ENCODE results near the gene TRAPPC3L.
"Not testable (repeated sequence)": the region's sequence is repeated elsewhere in the genome, so short reads cannot be mapped to it uniquely, and the experiment has no call there.

The TRAPPC3L gene

DNA sequence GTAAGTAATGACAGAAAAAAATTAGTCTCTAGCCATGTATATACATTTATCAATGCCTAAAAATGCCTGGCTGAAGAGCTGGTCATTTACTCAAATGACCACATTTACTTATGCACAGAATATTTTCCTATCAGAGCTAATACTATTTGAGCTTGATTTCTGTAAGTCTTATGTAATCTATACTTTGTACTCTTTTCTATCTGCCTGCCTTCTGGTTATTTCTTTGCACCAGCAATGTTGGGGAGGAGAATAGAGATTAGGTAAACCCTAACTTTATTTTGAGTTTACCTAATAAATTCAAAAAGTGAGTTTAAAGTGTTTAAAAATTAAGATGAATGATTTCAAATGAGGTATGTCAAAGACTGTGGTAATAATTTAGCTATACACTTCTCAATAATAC is 30.3 kb downstream of the TRAPPC3L start:
- DNase-seq (ENCODE audit: low read depth in 1 of 2, low spot score in 1 of 2) = no peak

DNA sequence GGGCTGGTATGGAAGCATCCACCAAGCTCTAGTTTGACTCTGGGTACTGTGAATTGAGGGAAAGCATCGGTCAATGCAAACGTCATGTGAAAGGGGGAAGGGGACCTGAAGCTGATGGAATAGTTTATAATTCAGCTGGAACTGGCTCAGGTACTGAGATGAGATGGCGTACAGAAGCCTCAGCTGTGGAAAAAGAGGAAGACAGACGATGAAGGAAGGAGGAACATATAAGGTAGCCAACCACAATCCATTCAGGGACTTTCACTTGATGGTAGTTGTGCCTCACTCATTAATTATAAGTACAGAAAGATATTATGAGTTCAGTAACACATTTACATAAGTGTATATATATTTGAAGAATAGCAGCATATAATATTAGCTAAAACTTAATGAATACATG is 31.4 kb downstream of the TRAPPC3L start:
- no peak for DNase-seq (ENCODE audit: low read depth in 1 of 2, low spot score in 1 of 2)

DNA sequence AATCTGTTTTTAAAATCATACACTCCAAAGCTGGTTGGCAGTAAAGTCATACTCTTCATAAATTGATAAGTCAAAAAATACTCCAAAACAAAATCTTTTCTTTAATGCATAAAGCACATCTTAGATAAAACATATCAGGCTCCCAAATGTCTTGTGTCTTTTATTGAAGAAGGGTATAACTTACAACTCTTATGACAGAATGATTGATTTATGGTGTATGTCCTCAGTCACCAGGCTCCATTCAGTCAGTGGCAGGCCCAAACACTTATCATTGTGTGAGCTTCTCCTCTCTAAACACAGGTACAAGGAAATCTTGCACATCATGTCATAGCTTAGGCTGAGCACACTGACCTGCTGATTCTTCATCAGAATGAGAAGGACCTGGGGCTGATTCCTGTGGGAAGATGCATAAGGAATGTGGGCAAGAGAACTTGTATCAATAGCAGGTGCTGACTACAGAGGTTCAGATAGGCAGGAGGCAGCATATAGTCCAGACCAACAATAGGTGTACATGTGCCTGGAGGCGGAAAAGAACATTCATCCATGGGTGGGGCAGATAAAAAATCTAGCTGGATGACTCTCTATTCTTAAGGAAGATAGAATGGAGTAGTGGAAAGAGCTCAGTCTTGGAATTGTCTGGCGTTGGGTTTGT is 32.1 kb downstream of the TRAPPC3L start:
- DNase-seq (ENCODE audit: low read depth in 1 of 2, low spot score in 1 of 2) = no peak

DNA sequence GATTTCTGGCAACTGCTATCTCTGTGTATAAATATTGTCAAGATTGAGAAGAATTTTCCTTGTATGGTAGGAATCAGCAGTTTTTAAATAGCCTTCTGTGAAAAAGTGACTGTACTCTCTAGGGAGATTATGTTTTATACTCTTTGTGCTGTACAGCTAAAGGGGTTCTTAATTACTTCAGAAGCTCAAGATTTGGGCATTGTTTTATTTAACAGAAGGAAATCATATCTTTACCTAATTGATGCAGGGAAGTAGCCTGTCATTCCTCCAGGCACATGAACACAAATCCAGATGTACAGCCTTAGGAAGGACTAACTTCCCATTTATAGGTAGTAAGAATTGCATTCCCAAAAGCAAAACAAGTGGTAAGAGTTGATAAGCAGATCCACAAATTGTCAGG is 32.8 kb downstream of the TRAPPC3L start:
- DNase-seq (ENCODE audit: low read depth in 1 of 2, low spot score in 1 of 2) = no peak

DNA sequence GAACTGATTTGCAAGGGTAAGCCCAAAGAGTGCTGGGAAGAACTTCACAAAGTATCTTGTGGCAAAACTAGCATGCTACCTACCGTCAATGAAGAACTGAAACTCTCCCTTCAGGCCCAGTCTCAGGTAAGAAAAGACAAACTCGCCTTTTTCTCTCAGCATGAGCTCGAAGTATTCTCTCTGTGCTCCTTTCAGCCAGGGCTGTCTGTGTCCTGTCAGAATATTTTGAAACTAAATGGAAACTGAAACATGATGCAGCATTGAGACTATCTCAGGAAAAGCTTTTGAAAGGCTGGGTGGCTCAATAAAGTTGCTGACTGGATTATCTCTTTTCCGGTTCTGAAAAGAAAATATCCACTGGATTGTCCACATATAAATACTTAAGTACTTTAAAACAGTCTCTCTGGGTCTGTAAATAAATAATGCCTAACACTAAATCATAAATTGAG is 33.3 kb downstream of the TRAPPC3L start:
- no peak for DNase-seq (ENCODE audit: low read depth in 1 of 2, low spot score in 1 of 2)

DNA sequence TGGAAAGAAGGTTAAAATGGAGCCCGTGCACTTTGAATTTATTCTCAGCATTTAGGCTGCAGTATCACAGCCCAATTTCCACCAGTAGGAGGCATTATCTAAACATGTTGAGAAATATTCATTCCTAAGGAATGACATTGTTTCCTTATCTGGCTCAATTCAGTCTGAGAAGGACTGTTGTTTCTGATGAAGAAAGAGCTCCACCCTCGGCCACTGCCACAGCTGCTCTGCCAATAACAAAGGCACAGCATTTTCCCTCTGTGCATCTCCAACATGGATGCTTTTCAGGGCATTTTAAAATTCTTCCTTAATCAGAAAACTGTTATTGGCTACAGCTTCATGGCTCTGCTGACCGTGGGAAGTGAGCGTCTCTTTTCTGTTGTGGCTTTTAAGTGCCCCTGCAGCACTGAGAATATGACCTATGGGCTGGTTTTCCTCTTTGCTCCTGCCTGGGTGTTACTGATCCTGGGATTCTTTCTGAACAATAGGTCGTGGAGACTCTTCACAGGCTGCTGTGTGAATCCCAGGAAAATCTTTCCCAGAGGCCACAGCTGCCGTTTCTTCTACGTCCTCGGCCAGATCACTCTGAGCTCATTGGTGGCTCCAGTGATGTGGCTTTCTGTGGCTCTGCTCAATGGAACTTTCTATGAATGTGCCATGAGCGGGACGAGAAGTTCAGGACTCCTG is 33.9 kb downstream of the TRAPPC3L start, which contains the start of gene CALHM5:
Gene CALHM5, plus strand, starts transcription at position 216 of the 687 bp plus-strand sequence. Its CDS starts 58 bp downstream, at position 274.
- DNase-seq (ENCODE audit: low read depth in 1 of 2, low spot score in 1 of 2) = no peak

DNA sequence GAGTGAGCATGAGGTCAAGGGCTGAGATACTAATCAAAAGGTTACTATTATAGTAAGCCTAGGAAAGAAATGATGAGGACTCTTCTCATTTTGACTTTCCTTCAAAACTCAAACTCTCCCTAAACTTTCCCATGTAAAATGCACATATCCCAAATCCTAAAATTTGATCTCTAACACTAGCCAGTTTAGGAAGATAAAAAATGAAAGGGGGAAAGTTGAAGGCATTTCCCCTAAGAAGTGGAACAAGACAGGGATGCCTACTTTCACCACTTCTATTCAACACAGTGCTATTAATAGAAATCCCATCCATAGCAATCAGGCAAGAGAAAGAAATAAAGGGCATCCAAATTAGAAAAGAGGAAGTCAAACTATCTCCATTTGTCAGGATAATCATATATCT is 37.0 kb downstream of the TRAPPC3L start:
- no peak for DNase-seq (ENCODE audit: low read depth in 1 of 2, low spot score in 1 of 2)

DNA sequence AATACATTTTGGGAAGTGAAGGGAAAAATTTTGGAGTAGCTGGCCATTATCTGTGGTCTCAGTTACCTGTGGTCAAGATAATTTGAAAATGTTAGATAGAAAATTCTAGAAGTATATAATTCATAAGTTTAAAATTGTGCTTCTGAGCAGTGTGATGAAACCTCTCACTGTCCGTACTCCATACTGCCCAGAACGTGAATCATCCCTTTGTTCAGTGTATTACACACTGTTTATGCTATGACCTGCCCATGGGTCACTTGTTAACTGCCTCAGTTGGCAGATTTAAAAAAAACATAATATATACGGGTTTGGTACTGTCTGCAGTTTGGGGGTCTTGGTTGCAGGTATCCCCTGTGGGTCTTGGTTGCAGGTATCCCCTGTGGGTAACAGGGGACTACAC is 38.2 kb downstream of the TRAPPC3L start:
- DNase-seq (ENCODE audit: low read depth in 1 of 2, low spot score in 1 of 2) = no peak

DNA sequence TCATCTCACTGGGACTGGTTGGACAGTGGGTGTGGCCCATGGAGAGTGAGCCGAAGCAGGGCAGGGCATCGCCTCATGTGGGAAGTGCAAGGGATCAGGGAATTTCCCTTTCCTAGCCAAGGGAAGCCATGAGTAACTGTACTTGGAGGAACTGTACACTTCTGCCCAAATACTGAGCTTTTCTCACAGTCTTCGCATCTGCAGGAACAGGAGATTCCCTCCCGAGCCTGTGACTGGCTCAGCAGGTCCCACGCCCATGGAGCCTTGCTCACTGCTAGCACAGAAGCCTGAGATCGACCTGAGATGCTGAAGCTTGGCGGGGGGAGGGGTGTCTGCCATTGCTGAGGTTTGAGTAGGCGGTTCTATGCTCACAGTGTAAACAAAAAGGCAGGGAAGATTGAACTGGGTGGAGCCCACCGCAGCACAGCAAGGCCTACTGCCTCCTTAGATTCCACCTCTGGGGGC is 44.5 kb downstream of the TRAPPC3L start:
- no peak for DNase-seq (ENCODE audit: low read depth in 1 of 2, low spot score in 1 of 2)

DNA sequence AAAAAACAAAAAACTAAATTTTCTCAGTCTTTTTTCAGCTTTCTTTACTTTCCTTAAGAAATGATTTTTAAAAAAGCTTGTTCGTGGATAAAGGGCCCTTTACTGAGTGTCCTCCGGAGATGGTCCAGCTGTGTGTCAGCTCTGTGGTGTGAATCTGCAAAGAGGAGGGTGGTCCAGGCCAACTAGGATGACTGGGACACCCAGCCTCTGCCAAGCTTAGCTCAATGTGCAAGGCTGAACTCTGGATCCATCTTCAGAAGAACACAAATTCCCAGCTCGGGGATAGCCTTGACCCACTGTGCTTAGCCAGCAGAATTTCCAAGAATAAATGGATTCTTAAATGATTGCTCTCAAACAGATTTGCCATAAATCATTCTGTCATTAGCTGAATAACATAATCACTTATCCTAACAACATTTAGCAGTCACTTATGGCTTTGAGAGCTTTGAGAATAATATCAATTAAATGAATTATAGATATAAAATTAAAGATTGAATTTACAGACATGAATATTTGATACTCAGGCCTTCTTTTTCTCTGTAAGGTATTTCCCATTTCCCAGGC is 48.3 kb downstream of the TRAPPC3L start:
- no peak for DNase-seq (ENCODE audit: low read depth in 1 of 2, low spot score in 1 of 2)

DNA sequence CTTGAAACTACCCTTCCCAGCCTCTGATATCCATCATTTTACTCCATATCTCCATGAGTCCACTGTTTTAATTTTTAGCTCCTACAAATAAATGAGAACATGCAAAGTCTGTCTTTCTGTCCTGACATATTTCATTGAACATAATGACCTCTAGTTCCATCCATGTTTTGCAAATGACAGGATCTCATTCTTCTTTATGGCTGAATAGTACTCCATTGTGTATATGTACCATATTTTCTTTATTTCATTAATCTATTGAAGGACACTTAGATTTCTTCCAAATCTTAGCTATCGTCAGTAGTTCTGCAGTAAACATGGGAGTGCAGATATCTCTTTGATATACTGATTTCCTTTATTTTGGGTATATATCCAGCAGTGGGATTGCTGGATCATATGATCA is 50.3 kb downstream of the TRAPPC3L start:
- DNase-seq (ENCODE audit: low read depth in 1 of 2, low spot score in 1 of 2) = not testable (repeated sequence)

DNA sequence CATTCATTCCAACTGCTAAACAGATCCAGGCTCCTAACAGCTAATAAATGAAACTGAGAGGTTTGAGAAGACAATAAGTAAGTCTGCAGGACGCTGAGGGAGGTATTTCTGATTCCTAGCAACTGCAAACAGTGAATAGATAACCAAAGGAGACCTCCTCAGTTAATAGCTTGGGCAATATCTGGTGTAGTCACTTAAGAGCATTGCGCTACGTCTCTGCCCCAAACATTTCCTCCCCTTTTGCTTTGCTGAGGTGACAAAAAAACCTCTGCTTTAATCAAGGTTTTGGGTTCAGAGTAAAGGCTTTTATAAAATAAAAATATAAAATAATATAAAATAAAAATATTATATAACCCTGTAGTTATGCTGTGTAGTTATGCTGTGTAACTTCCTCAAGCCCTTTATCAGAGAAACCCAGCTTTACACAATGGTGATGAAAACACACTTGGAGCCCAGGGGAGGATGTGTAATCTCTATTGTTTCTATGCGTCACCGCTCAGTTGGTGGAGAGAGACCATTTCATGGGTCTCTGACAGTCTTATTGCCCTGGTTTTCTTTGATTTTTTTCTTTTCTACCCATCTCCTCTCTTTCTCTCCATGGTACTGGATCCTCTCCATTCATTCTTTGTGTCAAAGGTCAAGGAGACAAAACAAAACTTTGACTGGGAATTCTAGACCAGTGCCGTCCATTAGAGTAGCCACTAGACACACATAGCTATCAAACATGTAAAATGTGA is 53.0 kb downstream of the TRAPPC3L start:
- DNase-seq (ENCODE audit: low read depth in 1 of 2, low spot score in 1 of 2) = no peak

DNA sequence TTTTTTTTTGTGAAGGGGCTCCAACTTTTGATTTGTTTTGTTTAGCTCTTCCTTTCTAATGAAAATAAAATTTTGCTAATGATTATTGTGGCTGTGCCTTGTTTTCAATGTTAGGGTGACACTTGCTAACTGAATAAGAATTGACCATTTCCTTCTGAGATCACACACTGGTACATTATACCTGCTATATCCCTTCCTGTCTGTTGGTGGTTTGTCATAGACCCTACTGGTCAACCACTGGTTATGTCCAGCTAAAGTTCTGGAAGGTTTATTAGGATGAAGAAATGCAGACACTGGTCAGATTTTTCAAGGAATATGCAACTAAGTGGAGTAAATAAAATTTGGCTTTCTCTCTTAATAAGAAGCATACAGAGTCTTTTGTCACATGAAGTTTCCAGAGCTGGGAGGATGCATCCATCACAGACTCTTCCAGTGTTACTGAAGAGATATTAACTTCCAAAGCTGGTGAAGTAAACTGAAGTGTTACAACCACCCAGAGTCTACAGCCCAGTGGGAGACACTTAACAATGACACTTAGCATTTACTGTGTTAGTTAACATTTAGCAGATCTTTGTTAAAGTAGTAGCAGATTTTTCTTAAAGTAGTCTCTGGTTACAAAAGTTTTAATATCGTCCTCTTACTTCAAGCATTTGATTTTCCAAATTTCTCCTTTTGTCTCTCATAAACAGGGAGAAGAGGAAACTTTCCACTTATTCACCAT is 53.7 kb downstream of the TRAPPC3L start:
- no peak for DNase-seq (ENCODE audit: low read depth in 1 of 2, low spot score in 1 of 2)

DNA sequence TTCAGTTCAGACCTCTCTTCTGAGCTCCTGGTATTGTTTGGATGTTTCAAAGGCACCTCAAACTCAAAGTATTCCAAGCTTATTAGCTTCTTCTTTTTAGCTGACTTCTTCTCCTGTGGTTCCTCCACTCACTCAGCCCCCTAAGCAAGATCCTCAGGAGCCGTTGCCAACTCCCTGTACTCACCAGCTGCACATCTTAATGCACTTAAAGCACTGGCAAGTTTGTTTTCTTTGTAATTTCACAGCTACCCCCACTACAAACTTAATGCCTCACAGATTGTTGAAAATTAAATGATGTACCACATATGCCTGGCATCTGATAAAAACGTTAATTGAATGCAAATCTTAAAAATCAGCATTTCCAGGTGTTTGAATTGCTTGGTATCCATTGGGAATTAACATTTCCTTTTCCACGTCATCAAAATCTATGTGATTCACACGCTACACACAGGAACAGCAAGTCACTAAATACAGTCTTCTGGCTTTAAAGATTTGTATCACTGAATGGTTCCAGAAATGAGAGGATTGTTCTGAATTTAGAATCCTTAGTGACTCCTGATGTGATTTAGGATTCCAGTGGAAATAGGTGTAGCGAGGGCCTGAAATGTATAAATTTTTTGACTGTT is 59.8 kb downstream of the TRAPPC3L start:
- no peak for DNase-seq (ENCODE audit: low read depth in 1 of 2, low spot score in 1 of 2)

DNA sequence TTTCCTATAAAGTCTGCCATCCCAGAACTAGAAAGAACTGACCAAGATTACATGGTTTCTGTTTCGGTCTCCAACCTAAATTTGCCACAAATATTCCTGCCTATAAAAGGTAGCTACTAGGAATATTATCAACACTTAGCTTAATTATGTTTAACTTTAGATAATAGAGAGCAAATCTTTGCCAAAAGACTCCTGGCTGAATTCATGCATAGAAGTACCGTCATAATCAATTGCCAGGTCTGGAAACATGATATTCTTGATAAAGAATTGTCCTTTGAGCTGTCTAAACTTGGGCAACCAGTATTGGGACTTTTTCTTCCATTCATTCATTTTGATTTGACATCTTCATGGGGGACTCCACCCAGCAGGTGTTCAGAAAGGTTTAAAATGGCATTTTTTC is 61.9 kb downstream of the TRAPPC3L start:
- no peak for DNase-seq (ENCODE audit: low read depth in 1 of 2, low spot score in 1 of 2)

DNA sequence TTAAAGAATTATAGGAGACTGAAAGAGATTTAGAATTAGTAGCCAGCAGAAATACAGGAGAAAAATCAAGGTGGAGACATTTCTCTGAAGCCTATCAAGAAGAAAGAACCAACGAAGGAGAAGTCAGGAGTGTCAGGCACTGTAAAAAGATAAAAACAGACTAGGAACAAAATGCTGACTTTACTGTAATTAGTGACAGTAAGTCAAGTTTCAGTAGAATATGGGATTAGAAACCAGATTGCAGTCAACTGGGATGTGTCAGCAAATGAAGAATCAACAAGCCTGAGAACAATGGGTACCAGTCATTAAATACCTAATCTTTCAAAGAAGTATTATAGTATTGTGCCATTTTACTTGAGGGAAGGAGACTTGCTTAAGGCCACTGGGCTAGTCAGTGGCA is 62.7 kb downstream of the TRAPPC3L start:
- no peak for DNase-seq (ENCODE audit: low read depth in 1 of 2, low spot score in 1 of 2)

DNA sequence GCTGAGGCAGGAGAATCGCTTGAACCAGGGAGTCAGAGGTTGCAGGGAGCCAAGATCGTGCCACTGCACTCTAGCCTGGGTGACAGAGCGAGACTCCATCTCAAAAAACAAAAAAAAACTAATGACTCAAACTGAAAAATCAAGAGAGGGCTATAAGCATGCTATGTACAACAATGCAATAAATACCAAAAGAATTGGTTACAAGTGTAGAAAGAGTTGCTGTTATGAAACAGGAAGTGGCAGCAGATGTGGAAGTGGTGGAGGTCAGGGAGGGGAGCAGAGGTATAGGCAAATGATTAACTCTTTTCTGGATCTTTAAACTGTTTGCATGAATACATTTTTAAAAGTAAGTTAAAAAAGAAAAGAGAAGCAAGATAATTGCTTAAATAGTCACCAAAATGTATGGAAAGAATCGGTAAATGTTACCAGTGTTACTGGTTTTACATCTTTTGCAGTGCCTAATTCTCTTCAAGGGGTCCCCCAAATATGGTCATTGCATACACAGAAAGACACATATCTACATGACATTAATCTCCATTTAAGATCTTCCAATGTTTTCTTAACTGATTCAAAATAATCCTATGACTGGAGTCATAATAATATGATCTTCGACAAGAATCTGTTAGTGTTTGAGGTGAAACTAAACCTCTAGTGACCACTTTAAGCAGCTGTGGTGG is 69.3 kb downstream of the TRAPPC3L start:
- DNase-seq (ENCODE audit: low read depth in 1 of 2, low spot score in 1 of 2) = no peak

DNA sequence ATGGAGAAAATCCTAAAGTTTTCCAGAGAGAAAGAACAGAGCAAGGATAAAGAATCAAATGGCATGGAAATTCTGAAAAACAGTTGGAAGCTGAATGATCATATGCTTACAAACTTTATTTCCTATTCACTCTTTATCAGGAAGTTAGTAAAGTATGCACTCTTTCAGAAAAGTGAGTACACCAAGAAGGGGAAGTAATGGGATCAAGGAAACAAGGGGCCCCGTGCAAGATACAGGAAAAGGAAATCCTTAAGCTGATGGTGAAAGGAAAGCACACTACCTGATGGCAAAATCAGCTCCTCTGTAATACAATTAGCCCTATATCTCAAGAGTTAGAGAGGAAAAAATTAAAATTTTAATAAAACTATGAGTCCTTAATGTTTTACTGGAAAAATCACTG is 70.3 kb downstream of the TRAPPC3L start:
- no peak for DNase-seq (ENCODE audit: low read depth in 1 of 2, low spot score in 1 of 2)

DNA sequence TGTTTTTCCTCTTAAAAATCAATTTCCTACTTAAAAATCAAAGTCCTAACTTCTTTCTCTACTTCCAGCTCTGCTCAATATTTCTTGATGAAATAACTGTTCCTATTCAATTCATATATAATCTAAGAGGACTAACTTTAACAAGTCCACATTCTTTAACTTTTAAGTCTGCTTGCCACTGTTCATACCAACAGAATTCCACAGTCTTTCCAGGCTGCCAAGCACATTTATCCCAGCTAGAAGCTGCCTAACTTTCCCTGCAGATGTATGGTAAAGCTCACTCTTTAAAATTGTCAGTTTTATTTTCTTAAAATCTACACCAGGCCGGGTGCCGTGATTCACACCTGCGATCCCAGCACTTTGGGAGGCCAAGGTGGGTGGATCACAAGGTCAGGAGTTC is 72.8 kb downstream of the TRAPPC3L start:
- DNase-seq (ENCODE audit: low read depth in 1 of 2, low spot score in 1 of 2) = no peak

DNA sequence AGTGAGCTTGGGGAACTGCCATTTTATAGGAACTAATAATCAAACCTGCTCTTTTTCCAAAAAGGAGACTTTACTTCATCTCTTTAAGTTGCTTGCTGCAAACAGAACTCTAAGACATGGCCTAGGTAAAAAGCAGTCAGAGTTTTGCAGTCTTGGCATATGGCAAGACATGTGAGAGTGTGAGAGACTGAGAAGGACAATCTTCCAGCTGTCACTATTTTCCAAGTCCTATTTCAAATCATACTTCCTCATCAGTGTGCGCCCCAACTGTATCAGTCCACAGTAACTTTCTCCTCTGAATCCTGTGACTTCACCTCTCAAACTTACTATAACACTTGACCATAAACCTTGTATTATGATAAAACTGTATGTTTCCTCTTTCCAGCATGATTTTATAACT is 74.0 kb downstream of the TRAPPC3L start:
- no peak for DNase-seq (ENCODE audit: low read depth in 1 of 2, low spot score in 1 of 2)
